Prostate gland (tissue), 2 donors: ENCODE results near the gene CCBE1.

ENCODE experiments used
- CTCF ChIP-seq, 4 experiments: fragments of 200-600 bp in 2 of 4; fragments of 450-650 bp in 2 of 4; sonication (generic) in 2 of 4; IDR thresholded peaks; 1 replicate in 3 of 4; 2 replicates in 1 of 4; pipeline ENCODE4 v1.5.1; 2016 to 2019; ENCODE audit warnings: antibody characterized with exemption in 4 of 4, mild to moderate bottlenecking in 2 of 4, moderate library complexity in 2 of 4
- POLR2A ChIP-seq: fragments of 450-650 bp; IDR thresholded peaks from one replicate; pipeline ENCODE4 v1.6.1; 2016; ENCODE audit warnings: antibody characterized with exemption, mild to moderate bottlenecking
- POLR2AphosphoS5 ChIP-seq: sonication (generic); formaldehyde crosslinking; IDR thresholded peaks from one replicate; pipeline ENCODE4 v1.6.1; 2017; ENCODE audit warnings: antibody characterized with exemption

GRCh38 chr18:59550174-59550516 is 147.1 kb downstream of the CCBE1 start:
- TF ChIP-seq CTCF (IDR thresholded peaks at IDR 0.05): no peak
- no peak for TF ChIP-seq POLR2AphosphoS5
- no peak for TF ChIP-seq POLR2A
